ENCODE results near the gene PPP2R2C.

DNA sequence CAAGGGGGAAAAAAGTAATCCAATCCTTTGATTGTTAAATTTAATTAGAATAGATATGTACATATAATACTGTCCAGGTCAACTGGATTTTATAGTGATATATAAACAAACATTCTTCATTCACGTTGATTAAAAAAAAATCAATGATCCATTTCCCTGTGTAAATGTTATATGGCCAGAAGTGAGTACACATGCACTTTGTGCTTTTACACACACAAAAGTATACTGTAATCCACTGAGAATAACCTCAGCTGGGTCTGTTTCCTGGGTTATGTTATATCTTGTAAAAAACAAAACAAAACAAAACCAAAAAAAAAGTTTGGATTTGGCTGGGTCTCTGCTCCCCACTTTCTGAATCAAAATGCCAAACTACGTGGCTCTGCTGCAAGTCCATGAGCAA lies 151.1 kb downstream of the PPP2R2C start:
- TF ChIP-seq, protein P1, sequence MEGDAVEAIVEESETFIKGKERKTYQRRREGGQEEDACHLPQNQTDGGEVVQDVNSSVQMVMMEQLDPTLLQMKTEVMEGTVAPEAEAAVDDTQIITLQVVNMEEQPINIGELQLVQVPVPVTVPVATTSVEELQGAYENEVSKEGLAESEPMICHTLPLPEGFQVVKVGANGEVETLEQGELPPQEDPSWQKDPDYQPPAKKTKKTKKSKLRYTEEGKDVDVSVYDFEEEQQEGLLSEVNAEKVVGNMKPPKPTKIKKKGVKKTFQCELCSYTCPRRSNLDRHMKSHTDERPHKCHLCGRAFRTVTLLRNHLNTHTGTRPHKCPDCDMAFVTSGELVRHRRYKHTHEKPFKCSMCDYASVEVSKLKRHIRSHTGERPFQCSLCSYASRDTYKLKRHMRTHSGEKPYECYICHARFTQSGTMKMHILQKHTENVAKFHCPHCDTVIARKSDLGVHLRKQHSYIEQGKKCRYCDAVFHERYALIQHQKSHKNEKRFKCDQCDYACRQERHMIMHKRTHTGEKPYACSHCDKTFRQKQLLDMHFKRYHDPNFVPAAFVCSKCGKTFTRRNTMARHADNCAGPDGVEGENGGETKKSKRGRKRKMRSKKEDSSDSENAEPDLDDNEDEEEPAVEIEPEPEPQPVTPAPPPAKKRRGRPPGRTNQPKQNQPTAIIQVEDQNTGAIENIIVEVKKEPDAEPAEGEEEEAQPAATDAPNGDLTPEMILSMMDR (IDR thresholded peaks at IDR 0.05): no peak
- TF ChIP-seq POLR2A (IDR thresholded peaks at IDR 0.05): no peak
